Lower lobe of right lung (tissue), 2 donors: ENCODE results near the gene COX6B2. TPM values are rescaled to one million over a fixed set of nuclear protein-coding genes. Genes with fewer than 3 reads are reported as not detected.

Source experiments
- ATAC-seq, 2 donors: fragments of 200-7000 bp; cut with Tn5 transposase; one replicate each; pipeline ENCODE4 v1.9.1; 2020 to 2022; ENCODE audit warnings: mild to moderate bottlenecking in 2 of 2, moderate library complexity in 2 of 2
- DNase-seq: peaks from one replicate; pipeline ENCODE4 v3.0.0-alpha.2; 2020
- H3K27ac ChIP-seq: fragments of 200-600 bp; one replicate; pipeline ENCODE4 v1.8.0; 2022
- H3K27me3 ChIP-seq: fragments of 200-600 bp; one replicate; pipeline ENCODE4 v1.8.0; 2022; ENCODE audit warnings: low read depth
- H3K36me3 ChIP-seq: fragments of 200-600 bp; one replicate; pipeline ENCODE4 v1.8.0; 2022; ENCODE audit warnings: mild to moderate bottlenecking
- H3K4me1 ChIP-seq: fragments of 200-600 bp; one replicate; pipeline ENCODE4 v1.8.0; 2022
- H3K4me3 ChIP-seq: fragments of 200-600 bp; one replicate; pipeline ENCODE4 v1.8.0; 2022; ENCODE audit warnings: mild to moderate bottlenecking
- H3K9me3 ChIP-seq: fragments of 200-600 bp; one replicate; pipeline ENCODE4 v1.8.0; 2022
- CTCF ChIP-seq: fragments of 200-600 bp; IDR thresholded peaks from one replicate; pipeline ENCODE4 v1.8.0; 2022; ENCODE audit warnings: antibody characterized with exemption, mild to moderate bottlenecking
- intact Hi-C: fragments of 100-400 bp; cut with DNase I; formaldehyde crosslinking; loops from one replicate; pipeline ENCODE4 v1.11.0; 2022
- total RNA-seq: library from RNA; stranded (reverse); fragmentation: NEBNext Ultra II Directional; extraction: Animal tissue kit (Norgen Biotek cat#: 25700); gene quantifications from one replicate; pipeline ENCODE4 v1.2.1, GENCODE V29; 2021
- donor health status: DM: no; HTN: yes; CAD: no; lungs with severe emphysema.

Gene COX6B2
- total RNA-seq, 1 donor from 2014 or later: not detected

- Histone ChIP-seq H3K27me3 (peaks cover 25% of the 10 kb centered on the region), H3K27ac (no peak overlapping the region), H3K4me3 (no peak overlapping the region), H3K9me3 (no peaks in the 10 kb centered on the region), H3K4me1 (no peaks in the 10 kb centered on the region), H3K36me3 (peaks cover 20% of the 10 kb centered on the region)
- no peak for DNase-seq
- no peak for TF ChIP-seq CTCF
- ATAC-seq: no peak
- intact Hi-C loops: no loop called here
Observed at GRCh38 chr19:55347442-55348009, 7.0 kb downstream of the COX6B2 start.

GRCh38 chr19:55346725-55347441 lies 7.6 kb downstream of the COX6B2 start:
- no peak overlapping the region for H3K27ac ChIP-seq
- no peaks in the 10 kb centered on the region for H3K9me3 ChIP-seq
- DNase-seq (peak; percentile 45), ATAC-seq (no peak)
- TF ChIP-seq CTCF: no peak
- peaks cover 18% of the 10 kb centered on the region for H3K27me3 ChIP-seq
- no peaks in the 10 kb centered on the region for H3K4me1 ChIP-seq
- intact Hi-C loops: no loop called here
- no peak overlapping the region for H3K4me3 ChIP-seq
- peaks cover 26% of the 10 kb centered on the region for H3K36me3 ChIP-seq

- intact Hi-C loops: no loop called here
- peaks cover 10% of the 10 kb centered on the region for H3K27me3 ChIP-seq
- ATAC-seq (no peak), DNase-seq (peak; percentile 48)
- peaks cover 29% of the 10 kb centered on the region for H3K36me3 ChIP-seq
- H3K9me3 ChIP-seq: no peaks in the 10 kb centered on the region
- H3K4me1 ChIP-seq: peaks cover 7% of the 10 kb centered on the region
- H3K4me3 ChIP-seq: no peak overlapping the region
- H3K27ac ChIP-seq: no peak overlapping the region
- no peak for TF ChIP-seq CTCF
Observed at GRCh38 chr19:55345818-55346724, 8.4 kb downstream of the COX6B2 start.

- peaks cover 15% of the 10 kb centered on the region for H3K4me1 ChIP-seq
- H3K9me3 ChIP-seq: no peaks in the 10 kb centered on the region
- peaks cover 29% of the 10 kb centered on the region for H3K36me3 ChIP-seq
- no peak for ATAC-seq
- no peak overlapping the region for H3K4me3 ChIP-seq
- TF ChIP-seq CTCF: no peak
- peaks cover 2% of the 10 kb centered on the region for H3K27me3 ChIP-seq
- intact Hi-C loops: no loop called here
- DNase-seq: no peak
- no peak overlapping the region for H3K27ac ChIP-seq
Observed at GRCh38 chr19:55345101-55345817, 9.3 kb downstream of the COX6B2 start.

- Histone ChIP-seq H3K27ac (no peak overlapping the region), H3K9me3 (no peaks in the 10 kb centered on the region), H3K4me1 (peaks cover 15% of the 10 kb centered on the region), H3K27me3 (no peaks in the 10 kb centered on the region), H3K4me3 (no peak overlapping the region), H3K36me3 (peaks cover 29% of the 10 kb centered on the region)
- ATAC-seq (no peak), DNase-seq (no peak)
- intact Hi-C loops: no loop called here
- TF ChIP-seq CTCF: no peak
Observed at GRCh38 chr19:55344444-55344843, 10.1 kb downstream of the COX6B2 start.
